HepG2 (cell line): ENCODE results near the gene ESAM. TPM values are rescaled to one million over a fixed set of nuclear protein-coding genes. Genes with fewer than 3 reads are reported as not detected.
A peak's percentile ranks its signal among the peaks of the same experiment; 100 is the strongest.

Experiments
- BORCS8-MEF2B ChIP-seq: sonication (generic); formaldehyde crosslinking; IDR thresholded peaks from 2 replicates; pipeline ENCODE4 v1.8.0; 2022; ENCODE audit warnings: mild to moderate bottlenecking, missing genetic modification reagents
- CENPT ChIP-seq: sonication (generic); formaldehyde crosslinking; IDR thresholded peaks from 2 replicates; pipeline ENCODE4 v1.8.0; 2022; ENCODE audit warnings: low read depth, mild to moderate bottlenecking, moderate library complexity, missing genetic modification reagents
- GABPB1 ChIP-seq: IDR thresholded peaks from 2 replicates; pipeline ENCODE4 v1.6.1; 2016; ENCODE audit warnings: mild to moderate bottlenecking, missing genetic modification reagents, moderate library complexity, missing compliant biosample characterization
- HNF4G ChIP-seq, 2 experiments: sonication (generic) in 1 of 2; formaldehyde crosslinking in 1 of 2; IDR thresholded peaks; 2 replicates each; pipeline versions ENCODE4 v1.4.0 to v1.6.1; 2011 to 2020; ENCODE audit warnings: borderline replicate concordance in 2 of 2, low read depth in 2 of 2, mild to moderate bottlenecking in 2 of 2, low read length in 1 of 2, missing genetic modification reagents in 1 of 2, moderate library complexity in 1 of 2
- MZF1 ChIP-seq: sonication (generic); formaldehyde crosslinking; IDR thresholded peaks from 2 replicates; pipeline ENCODE4 v1.8.1; 2023; ENCODE audit warnings: mild to moderate bottlenecking, missing genetic modification reagents, borderline replicate concordance
- NFE2L2 ChIP-seq: fragments of 150-350 bp; IDR thresholded peaks from 2 replicates; pipeline ENCODE4 v1.6.1; 2014; ENCODE audit warnings: low read length
- PAF1 ChIP-seq: IDR thresholded peaks from 2 replicates; pipeline ENCODE4 v1.6.1; 2016; ENCODE audit warnings: missing genetic modification reagents, missing compliant biosample characterization
- SPEN ChIP-seq: sonication (generic); formaldehyde crosslinking; IDR thresholded peaks from 2 replicates; pipeline ENCODE4 v1.5.1; 2020; ENCODE audit warnings: low read depth, mild to moderate bottlenecking, missing genetic modification reagents
- TBX3 ChIP-seq: fragments of 450-650 bp; IDR thresholded peaks from 2 replicates; pipeline ENCODE4 v1.6.1; 2017; ENCODE audit warnings: antibody characterized with exemption, mild to moderate bottlenecking, inconsistent platforms, borderline replicate concordance
- ZNF207 ChIP-seq: fragments of 450-650 bp; IDR thresholded peaks from 2 replicates; pipeline ENCODE4 v1.6.1; 2016; ENCODE audit warnings: antibody characterized with exemption, borderline replicate concordance
- ZNF75D ChIP-seq: sonication (generic); formaldehyde crosslinking; IDR thresholded peaks from 2 replicates; pipeline ENCODE4 v1.8.1; 2023; ENCODE audit warnings: missing genetic modification reagents, mild to moderate bottlenecking, borderline replicate concordance
- ZNF773 ChIP-seq: sonication (generic); formaldehyde crosslinking; IDR thresholded peaks from 2 replicates; pipeline ENCODE4 v1.4.0; 2020; ENCODE audit warnings: missing genetic modification reagents, borderline replicate concordance
- ZNF777 ChIP-seq: sonication (generic); formaldehyde crosslinking; IDR thresholded peaks from 2 replicates; pipeline ENCODE4 v1.4.0; 2020; ENCODE audit warnings: missing genetic modification reagents
- polyA plus RNA-seq, 8 experiments: library from polyadenylated mRNA; depleted of rRNA in 3 of 8; stranded (reverse) in 7 of 8; unstranded in 1 of 8; fragments of >200 nt; fragmentation: Illumina TruSeq in 4 of 8; extraction: Trizol in 4 of 8; gene quantifications; 2 replicates each; pipeline versions ENCODE4 v1.2.1 to v1.2.3, GENCODE V29; 2011 to 2016; ENCODE audit warnings: low read depth in 4 of 8, missing spikeins in 1 of 8, mixed read lengths in 1 of 8; ENCODE audit not compliant: insufficient read depth in 1 of 8
- total RNA-seq, 5 experiments: library from RNA; depleted of rRNA; stranded (reverse); fragments of >200 nt; fragmentation: Illumina TruSeq; extraction: Trizol; gene quantifications; 2 replicates each; pipeline ENCODE4 v1.2.3, GENCODE V29; 2016; ENCODE audit warnings: low read depth in 1 of 5
- TF ChIP-seq, protein P1 (sequence below): IDR thresholded peaks from 2 replicates; pipeline ENCODE4 v1.6.1; 2012; ENCODE audit warnings: inconsistent platforms
- TF ChIP-seq, protein P2 (sequence below): sonication (generic); formaldehyde crosslinking; IDR thresholded peaks from 2 replicates; pipeline ENCODE4 v1.9.0; 2022; ENCODE audit warnings: missing genetic modification reagents, mild to moderate bottlenecking, borderline replicate concordance
- TF ChIP-seq, protein P3 (sequence below): IDR thresholded peaks from 2 replicates; pipeline ENCODE4 v1.6.1; 2016; ENCODE audit warnings: missing biosample characterization, missing genetic modification reagents, low read depth
- TF ChIP-seq, protein P4 (sequence below): sonication (generic); formaldehyde crosslinking; IDR thresholded peaks from 2 replicates; pipeline ENCODE4 v1.4.0; 2020; ENCODE audit warnings: missing genetic modification reagents
- TF ChIP-seq, protein P5 (sequence below): sonication (generic); formaldehyde crosslinking; IDR thresholded peaks from 2 replicates; pipeline ENCODE4 v1.5.1; 2020; ENCODE audit warnings: mild to moderate bottlenecking, missing genetic modification reagents, moderate library complexity

ESAM gene
- total and polyA plus RNA-seq, 2 of the 13 experiments (the other 11 are each of a cell fraction or from before 2014, with no cell fraction given): 1.2 to 6.8 TPM

DNA sequence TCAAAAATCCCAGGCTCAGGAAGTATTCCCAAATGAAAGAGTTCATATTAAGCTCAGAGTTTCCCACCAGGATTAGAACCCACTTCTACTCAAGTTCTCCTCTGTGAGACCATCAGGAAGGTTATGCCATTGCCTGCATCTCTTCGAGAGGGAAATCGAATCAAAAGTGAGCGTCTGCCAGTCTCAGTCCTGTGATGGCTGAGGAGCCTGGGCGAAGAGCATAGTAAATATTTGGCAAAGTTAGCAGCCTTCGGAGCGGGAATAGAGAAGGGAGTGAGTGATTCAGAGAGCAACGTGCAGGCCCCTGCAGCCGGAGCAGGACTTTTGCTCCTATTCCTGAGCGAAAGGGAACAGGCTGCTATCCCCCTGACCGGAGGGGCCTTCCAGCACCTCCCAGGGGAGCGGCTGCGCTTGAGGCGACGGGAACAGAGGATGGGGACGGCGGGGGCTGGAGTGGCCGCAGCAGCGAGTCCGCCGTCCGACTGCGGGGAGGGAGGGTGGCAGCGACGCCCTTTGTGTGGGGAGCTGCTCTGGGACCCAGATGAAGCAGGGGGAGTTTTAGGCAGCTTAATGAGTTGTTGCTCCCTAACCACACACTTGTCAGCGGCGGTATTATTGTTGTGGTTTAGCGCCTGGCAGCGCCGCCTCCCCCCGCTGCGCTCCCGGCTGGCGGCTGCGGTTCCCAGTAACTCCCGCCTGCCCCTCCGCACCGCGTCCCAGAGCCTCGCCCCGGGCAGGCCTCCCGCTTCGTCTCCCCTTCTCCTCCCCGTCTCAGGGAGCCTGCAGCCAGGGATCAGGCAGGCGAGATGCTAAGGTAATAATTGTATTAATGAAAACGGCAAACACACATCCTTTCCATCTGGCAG is 44.1 kb downstream of the ESAM start (continued):
- TF ChIP-seq, protein P1, sequence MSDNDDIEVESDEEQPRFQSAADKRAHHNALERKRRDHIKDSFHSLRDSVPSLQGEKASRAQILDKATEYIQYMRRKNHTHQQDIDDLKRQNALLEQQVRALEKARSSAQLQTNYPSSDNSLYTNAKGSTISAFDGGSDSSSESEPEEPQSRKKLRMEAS: 0 out of 2 replicates have a peak, but pooled peaks have one; percentile 19
- TF ChIP-seq ZNF75D (CRISPR knock-in tag): no peak
- peak; percentile 15; the same call in 1 of the 2 replicates for TF ChIP-seq GABPB1 (CRISPR knock-in tag)
- TF ChIP-seq, protein P2, sequence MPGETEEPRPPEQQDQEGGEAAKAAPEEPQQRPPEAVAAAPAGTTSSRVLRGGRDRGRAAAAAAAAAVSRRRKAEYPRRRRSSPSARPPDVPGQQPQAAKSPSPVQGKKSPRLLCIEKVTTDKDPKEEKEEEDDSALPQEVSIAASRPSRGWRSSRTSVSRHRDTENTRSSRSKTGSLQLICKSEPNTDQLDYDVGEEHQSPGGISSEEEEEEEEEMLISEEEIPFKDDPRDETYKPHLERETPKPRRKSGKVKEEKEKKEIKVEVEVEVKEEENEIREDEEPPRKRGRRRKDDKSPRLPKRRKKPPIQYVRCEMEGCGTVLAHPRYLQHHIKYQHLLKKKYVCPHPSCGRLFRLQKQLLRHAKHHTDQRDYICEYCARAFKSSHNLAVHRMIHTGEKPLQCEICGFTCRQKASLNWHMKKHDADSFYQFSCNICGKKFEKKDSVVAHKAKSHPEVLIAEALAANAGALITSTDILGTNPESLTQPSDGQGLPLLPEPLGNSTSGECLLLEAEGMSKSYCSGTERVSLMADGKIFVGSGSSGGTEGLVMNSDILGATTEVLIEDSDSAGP: 0 out of 2 replicates have a peak, but pooled peaks have one; percentile 16
- TF ChIP-seq, protein P3, sequence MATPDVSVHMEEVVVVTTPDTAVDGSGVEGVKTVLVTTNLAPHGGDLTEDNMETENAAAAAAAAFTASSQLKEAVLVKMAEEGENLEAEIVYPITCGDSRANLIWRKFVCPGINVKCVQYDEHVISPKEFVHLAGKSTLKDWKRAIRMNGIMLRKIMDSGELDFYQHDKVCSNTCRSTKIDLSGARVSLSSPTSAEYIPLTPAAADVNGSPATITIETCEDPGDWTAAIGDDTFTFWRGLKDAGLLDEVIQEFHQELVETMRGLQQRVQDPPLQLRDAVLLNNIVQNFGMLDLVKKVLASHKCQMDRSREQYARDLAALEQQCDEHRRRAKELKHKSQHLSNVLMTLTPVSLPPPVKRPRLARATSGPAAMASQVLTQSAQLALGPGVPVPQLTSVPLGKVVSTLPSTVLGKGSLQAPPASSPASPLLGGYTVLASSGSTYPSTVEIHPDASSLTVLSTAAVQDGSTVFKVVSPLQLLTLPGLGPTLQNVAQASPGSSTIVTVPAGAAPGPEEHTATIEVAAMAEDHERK (CRISPR knock-in tag): no peak
- no peak for TF ChIP-seq ZNF207
- TF ChIP-seq ZNF777 (CRISPR knock-in tag): peak; percentile 39; the same call in 1 of the 2 replicates
- no peak for TF ChIP-seq BORCS8-MEF2B
- TF ChIP-seq, protein P4, sequence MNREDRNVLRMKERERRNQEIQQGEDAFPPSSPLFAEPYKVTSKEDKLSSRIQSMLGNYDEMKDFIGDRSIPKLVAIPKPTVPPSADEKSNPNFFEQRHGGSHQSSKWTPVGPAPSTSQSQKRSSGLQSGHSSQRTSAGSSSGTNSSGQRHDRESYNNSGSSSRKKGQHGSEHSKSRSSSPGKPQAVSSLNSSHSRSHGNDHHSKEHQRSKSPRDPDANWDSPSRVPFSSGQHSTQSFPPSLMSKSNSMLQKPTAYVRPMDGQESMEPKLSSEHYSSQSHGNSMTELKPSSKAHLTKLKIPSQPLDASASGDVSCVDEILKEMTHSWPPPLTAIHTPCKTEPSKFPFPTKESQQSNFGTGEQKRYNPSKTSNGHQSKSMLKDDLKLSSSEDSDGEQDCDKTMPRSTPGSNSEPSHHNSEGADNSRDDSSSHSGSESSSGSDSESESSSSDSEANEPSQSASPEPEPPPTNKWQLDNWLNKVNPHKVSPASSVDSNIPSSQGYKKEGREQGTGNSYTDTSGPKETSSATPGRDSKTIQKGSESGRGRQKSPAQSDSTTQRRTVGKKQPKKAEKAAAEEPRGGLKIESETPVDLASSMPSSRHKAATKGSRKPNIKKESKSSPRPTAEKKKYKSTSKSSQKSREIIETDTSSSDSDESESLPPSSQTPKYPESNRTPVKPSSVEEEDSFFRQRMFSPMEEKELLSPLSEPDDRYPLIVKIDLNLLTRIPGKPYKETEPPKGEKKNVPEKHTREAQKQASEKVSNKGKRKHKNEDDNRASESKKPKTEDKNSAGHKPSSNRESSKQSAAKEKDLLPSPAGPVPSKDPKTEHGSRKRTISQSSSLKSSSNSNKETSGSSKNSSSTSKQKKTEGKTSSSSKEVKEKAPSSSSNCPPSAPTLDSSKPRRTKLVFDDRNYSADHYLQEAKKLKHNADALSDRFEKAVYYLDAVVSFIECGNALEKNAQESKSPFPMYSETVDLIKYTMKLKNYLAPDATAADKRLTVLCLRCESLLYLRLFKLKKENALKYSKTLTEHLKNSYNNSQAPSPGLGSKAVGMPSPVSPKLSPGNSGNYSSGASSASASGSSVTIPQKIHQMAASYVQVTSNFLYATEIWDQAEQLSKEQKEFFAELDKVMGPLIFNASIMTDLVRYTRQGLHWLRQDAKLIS: no peak
- no peak for TF ChIP-seq ZNF773
- TF ChIP-seq CENPT (CRISPR knock-in tag): no peak
- TF ChIP-seq HNF4G (IDR thresholded peaks at IDR 0.05; ENCODE audit: borderline replicate concordance, low read depth, low read length): no peak
- TF ChIP-seq HNF4G (CRISPR knock-in tag; IDR thresholded peaks at IDR 0.05; ENCODE audit: borderline replicate concordance, low read depth): no peak
- TF ChIP-seq NFE2L2: no peak
- TF ChIP-seq, protein P5, sequence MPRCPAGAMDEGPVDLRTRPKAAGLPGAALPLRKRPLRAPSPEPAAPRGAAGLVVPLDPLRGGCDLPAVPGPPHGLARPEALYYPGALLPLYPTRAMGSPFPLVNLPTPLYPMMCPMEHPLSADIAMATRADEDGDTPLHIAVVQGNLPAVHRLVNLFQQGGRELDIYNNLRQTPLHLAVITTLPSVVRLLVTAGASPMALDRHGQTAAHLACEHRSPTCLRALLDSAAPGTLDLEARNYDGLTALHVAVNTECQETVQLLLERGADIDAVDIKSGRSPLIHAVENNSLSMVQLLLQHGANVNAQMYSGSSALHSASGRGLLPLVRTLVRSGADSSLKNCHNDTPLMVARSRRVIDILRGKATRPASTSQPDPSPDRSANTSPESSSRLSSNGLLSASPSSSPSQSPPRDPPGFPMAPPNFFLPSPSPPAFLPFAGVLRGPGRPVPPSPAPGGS (CRISPR knock-in tag): no peak
- TF ChIP-seq MZF1 (CRISPR knock-in tag): no peak
- TF ChIP-seq TBX3: no peak
- TF ChIP-seq SPEN (CRISPR knock-in tag): no peak
- TF ChIP-seq PAF1 (CRISPR knock-in tag): no peak
